Dendritic cell treated with granulocyte-macrophage colony-stimulating factor and Interleukin-4, amounts not matched to agents 40 ng/mL and 50 ng/mL, for 4 days (primary cell): ENCODE measurements around the gene FMO3.

ENCODE experiments used
- H3K27ac Mint-ChIP-seq: one replicate; pipeline ENCODE4 v1.8.0; 2022; ENCODE audit warnings: mild to moderate bottlenecking, mixed read lengths
- H3K27me3 Mint-ChIP-seq: one replicate; pipeline ENCODE4 v1.8.0; 2022; ENCODE audit warnings: mild to moderate bottlenecking, mixed read lengths
- H3K36me3 Mint-ChIP-seq: one replicate; pipeline ENCODE4 v1.8.0; 2022; ENCODE audit warnings: low read depth, mixed read lengths
- H3K4me1 Mint-ChIP-seq: one replicate; pipeline ENCODE4 v1.8.0; 2022; ENCODE audit warnings: low read depth, mixed read lengths
- H3K4me3 Mint-ChIP-seq: one replicate; pipeline ENCODE4 v1.8.0; 2022; ENCODE audit warnings: mild to moderate bottlenecking, moderate library complexity, mixed read lengths
- H3K9me3 Mint-ChIP-seq: one replicate; pipeline ENCODE4 v1.8.0; 2022; ENCODE audit warnings: mixed read lengths
- intact Hi-C: fragments of 100-400 bp; cut with micrococcal nuclease; formaldehyde crosslinking; loops from one replicate; pipeline ENCODE4 v1.15.0; 2022

Gene FMO3

DNA sequence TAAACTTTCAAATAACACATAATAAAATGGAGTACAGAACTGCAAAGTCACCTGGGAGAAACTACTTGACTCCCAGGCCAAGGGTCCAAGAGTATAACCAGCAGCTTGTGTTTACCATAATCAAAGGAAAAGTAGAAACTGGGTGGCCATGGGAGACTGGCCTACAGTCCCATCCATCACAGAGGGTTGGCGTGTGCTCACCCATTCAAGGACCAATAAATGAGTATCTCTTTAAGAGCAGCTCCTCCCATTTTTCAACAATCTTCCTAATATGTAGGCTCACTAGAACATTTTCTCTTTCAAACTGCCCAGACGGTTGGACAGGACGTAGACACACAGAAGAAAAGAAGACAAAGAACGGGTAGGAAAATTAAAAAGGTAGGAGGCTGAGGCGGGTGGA lies at the start of gene FMO3:
FMO3 (plus strand) TSS at position 302 of the 400 bp plus-strand sequence. CDS start 1,754 bp downstream, outside the sequence.
- H3K4me3 Mint-ChIP-seq = no peak within 1 kb of the TSS
- no peaks in the 10 kb centered on the region for H3K27me3 Mint-ChIP-seq
- H3K4me1 Mint-ChIP-seq = no peaks in the 10 kb centered on the region
- intact Hi-C loops = no loop called here
- no peak within 1 kb of the TSS for H3K27ac Mint-ChIP-seq
- no peaks in the 10 kb centered on the region for H3K36me3 Mint-ChIP-seq
- no peaks in the 10 kb centered on the region for H3K9me3 Mint-ChIP-seq

DNA sequence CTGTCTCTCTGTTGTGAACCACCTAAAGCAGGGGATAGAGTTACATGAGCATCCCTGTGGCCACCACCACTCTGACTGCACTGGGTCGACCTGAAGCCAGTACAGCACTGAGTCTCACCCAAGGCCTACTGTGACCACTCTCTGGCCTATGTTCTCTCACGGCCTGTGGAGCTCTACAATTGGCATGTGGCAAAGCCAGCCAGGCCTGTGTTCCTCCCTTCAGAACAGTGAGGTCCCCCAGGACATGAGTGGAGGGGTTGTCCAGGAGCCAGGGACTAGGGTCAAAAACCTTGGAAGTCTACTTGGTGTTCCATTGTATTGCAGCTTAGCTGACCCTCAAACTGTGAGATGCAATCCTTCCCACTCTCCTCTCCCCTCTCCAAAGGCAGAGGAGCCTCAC lies 42.7 kb upstream of the FMO3 start:
- Mint-ChIP-seq H3K4me3 (no peak overlapping the region), H3K4me1 (no peaks in the 10 kb centered on the region), H3K9me3 (peaks cover 55% of the 10 kb centered on the region), H3K27me3 (no peaks in the 10 kb centered on the region), H3K27ac (no peak overlapping the region), H3K36me3 (no peaks in the 10 kb centered on the region)
- intact Hi-C loops = no loop called here

DNA sequence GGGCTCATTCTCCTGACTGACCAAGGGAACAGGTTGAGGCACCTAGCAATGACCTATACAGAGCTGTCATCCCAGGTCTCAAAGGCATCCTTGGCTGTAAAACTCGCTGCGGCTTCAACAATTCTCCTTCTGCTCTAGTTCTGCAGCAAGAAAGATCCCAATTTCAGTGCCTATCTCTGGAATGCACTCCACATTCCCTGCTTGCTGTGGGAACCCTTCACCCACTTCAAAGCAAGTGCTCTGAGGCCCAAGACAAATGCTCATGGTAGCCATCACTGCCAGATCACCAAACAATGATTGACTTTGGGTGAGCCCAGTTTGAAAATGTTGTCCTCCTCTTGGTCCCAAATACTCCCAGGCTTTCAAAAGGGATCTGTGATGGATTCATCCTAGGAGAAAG lies 37.7 kb upstream of the FMO3 start:
- H3K4me1 Mint-ChIP-seq = no peaks in the 10 kb centered on the region
- no peak overlapping the region for H3K27ac Mint-ChIP-seq
- H3K36me3 Mint-ChIP-seq = no peaks in the 10 kb centered on the region
- H3K4me3 Mint-ChIP-seq = no peak overlapping the region
- H3K9me3 Mint-ChIP-seq = peaks cover 36% of the 10 kb centered on the region
- H3K27me3 Mint-ChIP-seq = no peaks in the 10 kb centered on the region
- intact Hi-C loops = no loop called here

DNA sequence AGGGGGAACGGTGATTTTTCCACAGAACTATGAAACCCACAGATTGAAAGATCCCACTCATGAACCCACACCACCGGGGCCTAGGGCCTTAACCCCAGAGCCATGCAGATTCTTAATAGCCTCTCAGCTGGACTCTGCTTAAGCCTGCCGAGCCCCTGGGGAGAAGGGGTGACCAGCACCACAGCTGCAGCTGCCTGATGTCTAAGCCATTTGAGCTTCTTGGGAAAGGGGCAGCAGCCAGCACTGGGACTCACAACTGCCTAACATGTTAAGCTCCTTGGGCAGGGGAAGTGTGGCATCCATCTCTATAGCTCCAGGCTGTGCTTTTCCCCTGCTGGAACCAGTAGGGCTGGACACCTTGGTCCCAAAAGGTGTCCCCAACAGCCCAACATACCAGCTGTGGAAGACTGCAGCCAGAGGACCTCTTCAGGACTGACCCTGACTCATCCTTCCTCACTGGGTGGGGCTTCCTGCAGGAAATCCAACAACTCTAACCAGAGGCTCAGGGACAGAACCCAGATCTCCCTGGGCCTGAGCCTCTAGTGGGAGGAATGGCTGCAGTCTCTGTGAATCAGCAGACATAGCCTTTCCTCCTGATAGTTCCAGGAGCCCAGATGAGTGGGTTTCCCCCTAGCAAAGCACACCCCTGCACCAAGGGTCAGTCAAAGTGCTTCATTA lies 34.6 kb upstream of the FMO3 start:
- intact Hi-C loops = no loop called here
- Mint-ChIP-seq H3K36me3 (no peaks in the 10 kb centered on the region), H3K27me3 (no peaks in the 10 kb centered on the region)

DNA sequence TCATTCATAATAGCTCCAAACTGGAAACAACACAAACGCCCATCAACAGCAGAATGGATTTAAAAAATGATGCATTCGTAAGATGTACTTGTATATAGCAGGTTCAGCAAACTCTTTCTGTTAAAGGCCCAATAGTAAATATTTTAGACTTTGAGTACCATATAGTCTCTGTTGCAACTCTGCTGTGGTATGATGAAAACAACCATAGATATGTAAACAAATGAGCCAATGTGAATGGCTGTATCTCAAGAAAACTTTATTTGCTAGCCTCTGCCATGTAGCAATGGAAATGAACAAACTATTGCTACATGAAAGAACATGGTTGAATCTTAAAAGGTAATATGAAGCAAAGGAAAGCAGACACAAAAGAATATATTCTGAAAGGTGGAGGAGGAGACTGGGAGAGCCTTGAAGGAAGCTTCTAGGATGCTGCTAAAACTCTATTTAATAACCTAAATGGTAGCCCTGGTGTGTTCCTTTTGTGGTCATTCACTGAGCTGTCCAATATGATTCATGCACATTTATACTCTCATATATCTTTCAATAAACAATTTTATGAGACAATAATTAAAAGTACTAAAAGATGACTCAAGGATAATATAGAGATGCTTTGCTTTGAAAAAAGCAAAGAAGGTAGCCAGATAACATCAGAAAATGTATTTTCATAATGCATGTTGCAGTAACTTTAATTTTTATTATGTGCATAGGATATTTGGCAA lies 29.1 kb upstream of the FMO3 start:
- Mint-ChIP-seq H3K9me3 (peaks cover 11% of the 10 kb centered on the region), H3K27me3 (no peaks in the 10 kb centered on the region), H3K4me1 (no peaks in the 10 kb centered on the region), H3K27ac (no peak overlapping the region), H3K4me3 (no peak overlapping the region), H3K36me3 (no peaks in the 10 kb centered on the region)
- intact Hi-C loops = no loop called here

More for the DNA sequence above, 34.6 kb upstream of the FMO3 start:
- Mint-ChIP-seq H3K9me3 (peaks cover 26% of the 10 kb centered on the region), H3K27ac (no peak overlapping the region), H3K4me3 (no peak overlapping the region), H3K4me1 (no peaks in the 10 kb centered on the region)

DNA sequence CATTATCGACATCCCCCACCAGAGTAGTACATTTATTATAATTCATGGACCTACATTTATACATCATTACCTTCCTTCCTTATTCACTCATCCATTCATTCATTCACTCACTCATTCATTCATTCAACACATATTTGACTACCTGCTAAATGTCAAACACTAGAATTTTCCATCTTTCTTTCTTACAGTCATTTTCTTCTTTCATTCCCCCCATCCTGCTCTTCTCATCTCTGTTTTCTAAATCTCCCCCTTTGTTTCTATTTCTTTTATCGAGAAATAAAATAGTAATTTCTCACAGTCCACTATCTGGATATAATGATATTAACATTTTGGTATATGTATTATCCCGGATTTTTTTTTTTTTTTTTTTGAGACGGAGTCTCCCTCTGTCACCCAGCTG lies 27.8 kb upstream of the FMO3 start:
- Mint-ChIP-seq H3K4me3 (no peak overlapping the region), H3K36me3 (no peaks in the 10 kb centered on the region), H3K4me1 (no peaks in the 10 kb centered on the region), H3K27ac (no peak overlapping the region), H3K27me3 (no peaks in the 10 kb centered on the region), H3K9me3 (no peaks in the 10 kb centered on the region)
- intact Hi-C loops = no loop called here

DNA sequence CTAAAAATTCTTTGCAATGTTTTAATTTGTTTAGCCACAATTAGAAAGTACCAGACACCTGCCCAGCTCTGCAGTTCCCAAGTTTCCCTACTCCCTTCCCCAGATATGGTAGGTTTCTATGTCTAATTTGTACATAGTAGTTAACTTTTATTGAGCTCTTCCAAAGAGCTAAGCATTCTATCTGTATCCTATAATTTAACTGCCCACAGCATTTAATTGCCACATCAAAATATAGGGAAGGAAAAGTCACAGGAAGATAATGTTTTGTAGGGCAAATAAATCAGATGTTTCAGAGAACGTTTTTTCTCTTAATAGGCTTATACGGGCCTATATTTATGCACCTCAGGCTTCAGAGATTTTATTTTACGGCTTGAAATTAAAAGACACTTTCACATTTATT lies 15.7 kb upstream of the FMO3 start:
- Mint-ChIP-seq H3K4me3 (no peak overlapping the region), H3K36me3 (no peaks in the 10 kb centered on the region), H3K27ac (no peak overlapping the region), H3K4me1 (no peaks in the 10 kb centered on the region), H3K27me3 (no peaks in the 10 kb centered on the region), H3K9me3 (no peaks in the 10 kb centered on the region)
- intact Hi-C loops = no loop called here

DNA sequence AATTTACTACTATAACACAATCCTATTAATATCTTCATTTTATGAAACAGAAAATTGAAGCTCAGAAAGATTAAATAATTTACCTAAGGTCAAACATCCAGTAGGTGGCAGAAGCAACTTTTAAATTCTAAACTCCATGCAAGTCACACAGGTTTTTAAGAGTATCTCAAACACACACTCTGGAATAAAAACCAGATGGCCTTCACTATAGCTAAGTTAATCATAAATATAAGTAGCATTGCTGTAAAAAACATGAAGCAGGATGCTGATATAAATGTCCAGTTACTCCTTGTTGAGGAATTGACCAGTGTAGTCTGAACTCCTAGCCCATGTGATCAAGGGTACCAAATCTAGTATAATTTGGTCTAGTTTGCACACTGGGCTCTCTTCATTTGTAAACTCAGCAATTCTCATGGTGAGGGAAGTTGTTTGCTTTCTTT lies 9.4 kb upstream of the FMO3 start:
- intact Hi-C loops = loop anchor here (1.0 kb wide), 1 partner anchor 146 kb away; no protein-coding TSS in a partner anchor
- no peaks in the 10 kb centered on the region for H3K9me3 Mint-ChIP-seq

DNA sequence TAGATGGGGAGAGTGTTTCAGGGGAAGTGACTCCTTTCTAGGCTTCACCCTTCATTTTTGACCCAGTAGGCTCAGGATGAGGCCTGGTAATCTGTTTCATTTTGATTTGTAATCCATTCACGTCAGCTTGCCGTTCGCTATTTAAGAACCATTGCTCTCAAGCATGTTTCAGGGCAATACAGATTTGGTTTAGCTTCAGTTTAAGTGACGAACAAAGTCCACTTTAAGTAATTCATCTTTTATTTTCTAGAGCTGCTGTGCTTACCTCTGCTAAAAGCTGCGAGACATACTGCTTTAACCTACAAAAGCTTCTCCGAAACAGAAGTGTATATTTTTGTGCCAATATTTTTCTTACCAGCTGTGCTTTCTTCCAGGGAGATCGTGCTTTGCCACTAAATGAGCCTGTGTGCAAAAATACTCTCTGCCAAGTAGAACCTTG lies 8.9 kb upstream of the FMO3 start:
- intact Hi-C loops = loop anchor here (1.0 kb wide), 1 partner anchor 146 kb away; no protein-coding TSS in a partner anchor
- Mint-ChIP-seq H3K4me1 (no peaks in the 10 kb centered on the region), H3K4me3 (no peak overlapping the region), H3K36me3 (no peaks in the 10 kb centered on the region), H3K9me3 (no peaks in the 10 kb centered on the region), H3K27ac (no peak overlapping the region), H3K27me3 (no peaks in the 10 kb centered on the region)

More for the DNA sequence above, 9.4 kb upstream of the FMO3 start:
- Mint-ChIP-seq H3K4me3 (no peak overlapping the region), H3K27ac (no peak overlapping the region), H3K4me1 (no peaks in the 10 kb centered on the region), H3K27me3 (no peaks in the 10 kb centered on the region), H3K36me3 (no peaks in the 10 kb centered on the region)

DNA sequence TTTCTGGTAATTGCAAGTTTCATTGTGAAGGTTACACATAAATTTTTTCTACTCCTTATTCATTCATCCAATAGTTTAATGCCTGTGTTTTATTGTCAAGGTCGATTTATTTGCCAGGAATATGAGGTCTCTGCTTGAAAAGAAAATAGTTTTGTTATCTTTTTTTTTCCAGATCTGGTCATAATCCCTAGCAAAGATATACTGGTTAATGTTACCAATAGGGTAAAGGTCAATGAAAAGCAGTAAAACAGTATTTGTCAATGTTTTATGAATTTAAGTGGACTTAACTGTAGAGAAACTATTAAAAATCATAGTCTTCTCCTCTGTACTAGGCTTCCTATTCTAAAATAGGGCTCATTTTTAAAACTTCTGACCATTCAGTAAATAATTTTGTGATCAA lies 8.1 kb upstream of the FMO3 start:
- H3K4me1 Mint-ChIP-seq = no peaks in the 10 kb centered on the region
- no peak overlapping the region for H3K4me3 Mint-ChIP-seq
- no peaks in the 10 kb centered on the region for H3K36me3 Mint-ChIP-seq
- H3K27ac Mint-ChIP-seq = no peak overlapping the region
- H3K9me3 Mint-ChIP-seq = no peaks in the 10 kb centered on the region
- intact Hi-C loops = no loop called here
- H3K27me3 Mint-ChIP-seq = no peaks in the 10 kb centered on the region

DNA sequence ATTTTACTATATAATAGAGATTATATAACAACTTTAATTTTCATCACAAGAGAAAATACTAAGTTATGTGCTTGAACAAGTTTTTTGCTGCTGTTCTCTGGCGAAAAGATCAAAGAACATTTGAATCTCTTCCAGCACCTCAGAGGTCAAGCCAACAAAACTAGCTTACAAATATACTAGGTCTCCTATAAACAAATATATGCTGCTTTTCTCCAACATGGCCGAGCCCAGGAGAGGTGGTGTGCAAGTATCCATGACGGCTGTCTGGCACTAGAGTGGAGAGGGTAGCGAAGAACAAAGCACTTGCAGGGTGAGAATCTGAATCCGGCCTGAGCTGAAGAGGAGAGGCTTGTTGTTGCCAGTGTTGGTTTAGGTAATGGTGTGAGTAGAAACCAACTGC lies 7.5 kb upstream of the FMO3 start:
- no peaks in the 10 kb centered on the region for H3K27me3 Mint-ChIP-seq
- H3K4me1 Mint-ChIP-seq = no peaks in the 10 kb centered on the region
- H3K9me3 Mint-ChIP-seq = no peaks in the 10 kb centered on the region
- intact Hi-C loops = no loop called here
- H3K27ac Mint-ChIP-seq = no peak overlapping the region
- no peaks in the 10 kb centered on the region for H3K36me3 Mint-ChIP-seq
- no peak overlapping the region for H3K4me3 Mint-ChIP-seq

DNA sequence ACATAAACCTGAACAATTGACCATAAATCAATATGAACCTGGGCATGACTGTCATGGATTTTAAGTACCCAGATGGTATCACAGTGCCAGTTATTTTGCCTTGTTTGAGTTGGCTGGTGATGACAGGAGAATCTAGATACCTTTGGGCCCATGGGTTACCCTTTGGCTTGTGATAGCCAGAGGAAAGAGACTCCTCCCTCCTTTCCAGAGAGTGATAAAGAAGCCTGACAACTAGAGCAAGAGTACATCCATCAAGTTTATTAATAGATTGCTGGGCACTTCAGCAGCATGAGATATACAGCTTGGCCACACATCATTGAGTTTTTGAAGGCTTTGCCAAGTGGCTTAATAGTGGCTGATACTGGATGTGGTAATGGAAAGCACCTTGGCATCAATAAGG lies 6.6 kb upstream of the FMO3 start:
- no peaks in the 10 kb centered on the region for H3K4me1 Mint-ChIP-seq
- no peak overlapping the region for H3K4me3 Mint-ChIP-seq
- H3K9me3 Mint-ChIP-seq = no peaks in the 10 kb centered on the region
- H3K36me3 Mint-ChIP-seq = no peaks in the 10 kb centered on the region
- intact Hi-C loops = no loop called here
- H3K27me3 Mint-ChIP-seq = no peaks in the 10 kb centered on the region
- H3K27ac Mint-ChIP-seq = no peak overlapping the region

DNA sequence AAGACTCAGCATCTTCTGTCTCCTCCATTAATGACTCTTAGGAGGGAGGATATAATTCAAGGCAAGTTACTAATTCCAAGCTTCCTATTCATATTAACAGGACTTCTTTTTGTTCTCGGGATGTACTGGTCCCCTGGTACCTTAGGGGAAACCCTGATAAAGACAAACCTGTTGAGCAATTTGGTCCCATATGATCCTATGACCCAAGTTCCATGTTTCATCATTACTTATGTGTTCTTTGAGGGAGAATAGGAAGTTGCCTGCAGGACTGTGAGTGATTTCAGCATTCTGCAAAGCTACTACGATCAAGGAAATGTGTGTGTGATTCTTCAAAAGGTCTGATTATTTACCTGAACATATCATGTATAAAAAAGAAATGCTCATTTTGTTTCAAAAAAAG lies 5.8 kb upstream of the FMO3 start:
- Mint-ChIP-seq H3K4me1 (no peaks in the 10 kb centered on the region), H3K4me3 (no peak overlapping the region), H3K27me3 (no peaks in the 10 kb centered on the region), H3K27ac (no peak overlapping the region), H3K36me3 (no peaks in the 10 kb centered on the region), H3K9me3 (no peaks in the 10 kb centered on the region)
- intact Hi-C loops = no loop called here

DNA sequence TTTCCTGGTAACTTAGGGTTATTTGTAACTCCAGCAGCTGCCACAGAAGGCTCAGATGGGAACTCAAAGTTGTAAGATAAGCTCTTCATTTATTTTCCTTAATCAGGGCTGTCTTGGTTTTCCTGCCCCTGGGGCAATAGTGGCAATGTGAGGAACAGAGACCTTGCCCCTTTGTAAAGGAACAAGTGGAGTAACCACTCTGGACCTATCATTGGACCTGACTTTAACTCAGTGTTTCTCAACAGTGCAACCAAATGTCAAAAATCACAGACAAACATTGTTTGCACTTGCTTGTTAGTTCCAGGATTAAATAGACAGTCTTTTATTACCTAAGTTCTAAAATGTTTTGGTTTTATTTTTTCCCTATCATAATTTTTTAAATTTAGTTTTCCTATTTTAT lies 2.8 kb upstream of the FMO3 start:
- Mint-ChIP-seq H3K27ac (no peak overlapping the region), H3K4me1 (no peaks in the 10 kb centered on the region), H3K4me3 (no peak overlapping the region), H3K27me3 (no peaks in the 10 kb centered on the region), H3K36me3 (no peaks in the 10 kb centered on the region), H3K9me3 (no peaks in the 10 kb centered on the region)
- intact Hi-C loops = no loop called here
